Panc1 (cell line): Measurements from ENCODE around the gene RRP8. TPM values are rescaled to one million over a fixed set of nuclear protein-coding genes. Genes with fewer than 3 reads are reported as not detected.

Experiments used
- ATAC-seq: fragments of 200-7000 bp; cut with Tn5 transposase; 2 replicates; pipeline ENCODE4 v1.9.1; 2020; ENCODE audit warnings: mild to moderate bottlenecking, moderate library complexity
- BruUV-seq: library from RNA; stranded (reverse); fragments of 400-500 nt; replicated peaks from 2 replicates; lab custom pipeline; 2021; lab: Mats Ljungman, UMichigan
- CTCF ChIA-PET: fragments of 300-600 bp; sonication (Branson Sonifier 250); formaldehyde crosslinking; loops from one replicate; lab custom pipeline; 2022; ENCODE audit warnings: antibody characterized with exemption; lab: Charles Lee
- POLR2A ChIA-PET: fragments of 300-600 bp; sonication (Branson Sonifier 250); formaldehyde crosslinking; loops from one replicate; lab custom pipeline; 2022; ENCODE audit warnings: antibody characterized with exemption; lab: Charles Lee
- DNase-seq: peaks from one replicate; pipeline ENCODE4 v3.0.0-alpha.2; 2010; ENCODE audit warnings: low read depth, low spot score
- H3K27ac ChIP-seq: 2 replicates; pipeline ENCODE4 v1.5.1; 2011; ENCODE audit warnings: mild to moderate bottlenecking, low read length, inconsistent platforms
- H3K27me3 ChIP-seq: fragments of 200-500 bp; sonication (Bioruptor generic); 2 replicates; pipeline ENCODE4 v1.6.0; 2014; ENCODE audit warnings: low read length, inconsistent platforms; ENCODE audit not compliant: control insufficient read depth, insufficient read depth
- H3K36me3 ChIP-seq: fragments of 200-500 bp; sonication (Bioruptor generic); 2 replicates; pipeline ENCODE4 v1.5.1; 2014; ENCODE audit warnings: inconsistent platforms, mild to moderate bottlenecking, low read length, moderate library complexity; ENCODE audit not compliant: control insufficient read depth, insufficient read depth
- H3K4me1 ChIP-seq: 2 replicates; pipeline ENCODE4 v1.5.1; 2011; ENCODE audit warnings: inconsistent platforms, mild to moderate bottlenecking, low read length, moderate library complexity; ENCODE audit not compliant: control insufficient read depth, insufficient read depth
- H3K4me3 ChIP-seq, 2 experiments: 2 replicates each; pipeline ENCODE4 v1.5.1; 2011 to 2012; ENCODE audit warnings: low read depth in 2 of 2, low read length in 2 of 2, mild to moderate bottlenecking in 2 of 2, inconsistent platforms in 1 of 2, moderate library complexity in 1 of 2
- H3K9me3 ChIP-seq: fragments of 200-500 bp; sonication (Bioruptor generic); 2 replicates; pipeline ENCODE4 v1.5.1; 2014; ENCODE audit warnings: low read depth, mild to moderate bottlenecking, inconsistent platforms, low read length, moderate library complexity; ENCODE audit not compliant: control insufficient read depth, insufficient read depth
- CTCF ChIP-seq: fragments of 450-650 bp; IDR thresholded peaks from 2 replicates; pipeline ENCODE4 v1.5.1; 2017; ENCODE audit warnings: mild to moderate bottlenecking
- POLR2AphosphoS5 ChIP-seq: IDR thresholded peaks from 2 replicates; pipeline ENCODE4 v1.6.1; 2012; ENCODE audit warnings: mild to moderate bottlenecking, low read depth, low read length, moderate library complexity
- REST ChIP-seq, 2 experiments: IDR thresholded peaks; 2 replicates each; pipeline ENCODE4 v1.6.1; 2011 to 2012; ENCODE audit warnings: low read depth in 2 of 2, control low read depth in 1 of 2, low read length in 1 of 2, mild to moderate bottlenecking in 1 of 2, moderate library complexity in 1 of 2; ENCODE audit not compliant: insufficient read depth in 1 of 2
- SIN3A ChIP-seq: IDR thresholded peaks from 2 replicates; pipeline ENCODE4 v1.6.1; 2012; ENCODE audit warnings: low read depth, mild to moderate bottlenecking, low read length, moderate library complexity, borderline replicate concordance; ENCODE audit not compliant: insufficient read depth
- TCF7L2 ChIP-seq: IDR thresholded peaks from 2 replicates; pipeline ENCODE4 v1.6.1; 2011; ENCODE audit warnings: mild to moderate bottlenecking, low read depth, low read length, inconsistent platforms
- in situ Hi-C: cut with HindIII; loops from 2 replicates; pipeline ENCODE4 v1.10.0; 2016; ENCODE audit warnings: low sequenced_read_pairs, low pct_unique_long_range_greater_than_20kb
- intact Hi-C: fragments of 100-400 bp; cut with micrococcal nuclease; formaldehyde crosslinking; loops from one replicate; pipeline ENCODE4 v1.10.0; 2022; ENCODE audit not compliant: unreplicated experiment
- total RNA-seq: library from RNA; stranded (reverse); gene quantifications from one replicate; pipeline ENCODE4 v1.2.1, GENCODE V29; 2021; ENCODE audit not compliant: unreplicated experiment

The RRP8 gene
- total RNA-seq, 1 experiment from 2014 or later = 23.1 TPM

- Histone ChIP-seq H3K4me3 (no peak overlapping the region), H3K4me1 (peaks cover 9% of the 10 kb centered on the region), H3K9me3 (no peaks in the 10 kb centered on the region), H3K36me3 (no peaks in the 10 kb centered on the region), H3K27me3 (peaks cover 7% of the 10 kb centered on the region), H3K27ac (no peak overlapping the region)
- ChIA-PET CTCF (no interaction called here), POLR2A (no interaction called here)
- TF ChIP-seq TCF7L2 = no peak
- TF ChIP-seq REST (IDR thresholded peaks at IDR 0.05; ENCODE audit: insufficient read depth in 1 of 2, low read depth in 2 of 2, low read length in 1 of 2) = no peak
- no peak for TF ChIP-seq CTCF
- no peak for TF ChIP-seq SIN3A
- no peak for TF ChIP-seq POLR2AphosphoS5
- no TSS peak for BruUV-seq
- ATAC-seq = no peak
- in situ Hi-C loops (no loop called here), intact Hi-C loops (no loop called here)
- no peak for DNase-seq
Measured at GRCh38 chr11:6632116-6633073, 29.0 kb upstream of the RRP8 start.

GRCh38 chr11:6631361-6631890, 28.0 kb upstream of the RRP8 start:
- Histone ChIP-seq H3K27me3 (peaks cover 7% of the 10 kb centered on the region), H3K4me1 (peaks cover 9% of the 10 kb centered on the region), H3K4me3 (no peak overlapping the region), H3K36me3 (no peaks in the 10 kb centered on the region), H3K27ac (no peak overlapping the region), H3K9me3 (no peaks in the 10 kb centered on the region)
- no peak for ATAC-seq
- no peak for TF ChIP-seq TCF7L2
- TF ChIP-seq POLR2AphosphoS5 = no peak
- no peak for TF ChIP-seq SIN3A
- TF ChIP-seq REST (IDR thresholded peaks at IDR 0.05; ENCODE audit: insufficient read depth in 1 of 2, low read depth in 2 of 2, low read length in 1 of 2) = no peak
- ChIA-PET POLR2A (no interaction called here), CTCF (interaction anchor here (1.2 kb wide), 1 partner anchor 52 kb away, joined by 3 read pairs; the partner anchor contains the start of gene MRPL17)
- BruUV-seq = no TSS peak
- intact Hi-C loops = no loop called here
- in situ Hi-C loops = no loop called here
- no peak for DNase-seq
